Glutamatergic neuron (in vitro differentiated cells): ENCODE measurements around the gene PPP2R2B. TPM values are rescaled to one million over a fixed set of nuclear protein-coding genes. Genes with fewer than 3 reads are reported as not detected.
A peak's percentile ranks its signal among the peaks of the same experiment; 100 is the strongest.

Source experiments
- DNase-seq: peaks from one replicate; pipeline ENCODE4 v3.0.0; 2022
- H3K27ac Mint-ChIP-seq: one replicate; pipeline ENCODE4 v1.8.0; 2020; ENCODE audit warnings: mild to moderate bottlenecking, mixed read lengths, inconsistent platforms; ENCODE audit not compliant: unreplicated experiment
- H3K27me3 Mint-ChIP-seq: one replicate; pipeline ENCODE4 v1.8.0; 2020; ENCODE audit warnings: mild to moderate bottlenecking, moderate library complexity, mixed read lengths, inconsistent platforms; ENCODE audit not compliant: unreplicated experiment
- H3K36me3 Mint-ChIP-seq: one replicate; pipeline ENCODE4 v1.8.0; 2020; ENCODE audit warnings: mild to moderate bottlenecking, mixed read lengths, inconsistent platforms; ENCODE audit not compliant: unreplicated experiment
- H3K4me1 Mint-ChIP-seq: one replicate; pipeline ENCODE4 v1.8.0; 2020; ENCODE audit warnings: mild to moderate bottlenecking, low read depth, mixed read lengths, inconsistent platforms; ENCODE audit not compliant: unreplicated experiment
- H3K4me3 Mint-ChIP-seq: one replicate; pipeline ENCODE4 v1.8.0; 2020; ENCODE audit warnings: mild to moderate bottlenecking, mixed read lengths, inconsistent platforms; ENCODE audit not compliant: unreplicated experiment
- H3K9me3 Mint-ChIP-seq: one replicate; pipeline ENCODE4 v1.8.0; 2020; ENCODE audit warnings: mild to moderate bottlenecking, moderate library complexity, mixed read lengths, inconsistent platforms; ENCODE audit not compliant: unreplicated experiment
- CTCF ChIP-seq: fragments of 200-600 bp; sonication (generic); IDR thresholded peaks from one replicate; pipeline ENCODE4 v1.5.0; 2021; ENCODE audit not compliant: partially characterized antibody, unreplicated experiment
- total RNA-seq: library from RNA; stranded (reverse); fragmentation: NEBNext Ultra II Directional; extraction: Animal tissue kit (Norgen Biotek cat#: 25700); gene quantifications from one replicate; pipeline ENCODE4 v1.2.1, GENCODE V29; 2021; ENCODE audit not compliant: unreplicated experiment

PPP2R2B gene
- total RNA-seq, 1 donor from 2014 or later, result 11.4 TPM

- H3K36me3 Mint-ChIP-seq, result no peaks in the 10 kb centered on the region
- no peaks in the 10 kb centered on the region for H3K27me3 Mint-ChIP-seq
- no peak for DNase-seq
- H3K4me3 Mint-ChIP-seq, result no peak overlapping the region
- TF ChIP-seq CTCF, result no peak
- H3K4me1 Mint-ChIP-seq, result peaks cover 2% of the 10 kb centered on the region
- no peak overlapping the region for H3K27ac Mint-ChIP-seq
- peaks cover 2% of the 10 kb centered on the region for H3K9me3 Mint-ChIP-seq
These were observed 205.7 kb downstream of the PPP2R2B start for GRCh38 chr5:146672866-146673265.

GRCh38 chr5:146671561-146672295, 206.8 kb downstream of the PPP2R2B start:
- DNase-seq, result no peak
- TF ChIP-seq CTCF, result no peak
- H3K27ac Mint-ChIP-seq, result no peak overlapping the region
- peaks cover 2% of the 10 kb centered on the region for H3K4me1 Mint-ChIP-seq
- H3K9me3 Mint-ChIP-seq, result peaks cover 2% of the 10 kb centered on the region
- H3K4me3 Mint-ChIP-seq, result no peak overlapping the region
- H3K27me3 Mint-ChIP-seq, result no peaks in the 10 kb centered on the region
- H3K36me3 Mint-ChIP-seq, result no peaks in the 10 kb centered on the region

- peaks cover 4% of the 10 kb centered on the region for H3K36me3 Mint-ChIP-seq
- no peak for DNase-seq
- no peaks in the 10 kb centered on the region for H3K27me3 Mint-ChIP-seq
- no peak overlapping the region for H3K27ac Mint-ChIP-seq
- H3K4me1 Mint-ChIP-seq, result peaks cover 2% of the 10 kb centered on the region
- H3K4me3 Mint-ChIP-seq, result no peak overlapping the region
- no peak for TF ChIP-seq CTCF
- H3K9me3 Mint-ChIP-seq, result no peaks in the 10 kb centered on the region
These were observed 208.9 kb downstream of the PPP2R2B start for GRCh38 chr5:146669656-146670055.

- no peak for TF ChIP-seq CTCF
- peaks cover 4% of the 10 kb centered on the region for H3K36me3 Mint-ChIP-seq
- no peak for DNase-seq
- no peaks in the 10 kb centered on the region for H3K9me3 Mint-ChIP-seq
- H3K27me3 Mint-ChIP-seq, result no peaks in the 10 kb centered on the region
- H3K27ac Mint-ChIP-seq, result no peak overlapping the region
- no peak overlapping the region for H3K4me3 Mint-ChIP-seq
- H3K4me1 Mint-ChIP-seq, result peaks cover 2% of the 10 kb centered on the region
These were observed 210.8 kb downstream of the PPP2R2B start for GRCh38 chr5:146667633-146668272.

- no peak overlapping the region for H3K27ac Mint-ChIP-seq
These were observed 216.3 kb downstream of the PPP2R2B start for GRCh38 chr5:146662229-146662628.

More at GRCh38 chr5:146662229-146662628, 216.3 kb downstream of the PPP2R2B start:
- H3K9me3 Mint-ChIP-seq, result no peaks in the 10 kb centered on the region
- no peaks in the 10 kb centered on the region for H3K27me3 Mint-ChIP-seq
- peak; percentile 78 for TF ChIP-seq CTCF
- peaks cover 3% of the 10 kb centered on the region for H3K4me1 Mint-ChIP-seq
- no peak overlapping the region for H3K4me3 Mint-ChIP-seq
- DNase-seq, result no peak
- peaks cover 4% of the 10 kb centered on the region for H3K36me3 Mint-ChIP-seq
